Retinal pigment epithelial cell (primary cell): ENCODE data around the gene CFAP57.

ENCODE experiments used
- DNase-seq: peaks from one replicate; pipeline ENCODE4 v3.0.0-alpha.2; 2010; ENCODE audit warnings: low read depth
- H3K4me3 ChIP-seq: 2 replicates; pipeline ENCODE4 v1.5.1; 2011; ENCODE audit warnings: mild to moderate bottlenecking, low read length, control low read depth, moderate library complexity
- TF ChIP-seq, protein P1 (sequence below): conservative IDR thresholded peaks from 2 replicates; pipeline ENCODE4 v1.5.1; 2011; ENCODE audit warnings: low read depth, low read length, control low read depth, inconsistent platforms

CFAP57 gene

DNA sequence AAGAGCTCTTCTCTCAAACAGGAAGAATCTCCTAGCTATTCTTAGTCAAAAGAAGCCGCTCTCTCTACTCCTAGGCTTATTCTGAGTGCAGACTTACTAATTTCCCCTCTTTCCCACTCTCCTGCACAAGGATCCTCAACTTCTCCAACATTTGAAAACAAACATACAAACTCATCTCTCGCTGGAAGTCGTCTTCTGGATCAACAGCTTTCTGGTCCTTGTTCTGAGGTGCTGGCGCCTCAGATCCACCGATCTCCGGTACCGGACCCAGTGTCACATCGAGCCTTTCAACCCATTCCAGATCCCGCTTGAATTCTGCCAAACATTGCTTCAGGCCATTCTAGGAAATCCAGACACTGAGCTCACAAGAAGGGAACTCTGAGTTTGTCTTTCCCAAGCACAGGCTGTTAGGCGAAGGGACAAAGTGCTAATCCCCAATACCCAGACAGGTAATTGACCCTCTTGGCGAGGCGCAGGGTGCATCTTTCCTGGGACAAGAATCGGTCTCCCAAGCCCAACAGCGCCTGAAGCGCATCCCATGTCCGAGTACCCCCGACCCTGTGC is 736 bp upstream of the CFAP57 start:
- no peak for DNase-seq

DNA sequence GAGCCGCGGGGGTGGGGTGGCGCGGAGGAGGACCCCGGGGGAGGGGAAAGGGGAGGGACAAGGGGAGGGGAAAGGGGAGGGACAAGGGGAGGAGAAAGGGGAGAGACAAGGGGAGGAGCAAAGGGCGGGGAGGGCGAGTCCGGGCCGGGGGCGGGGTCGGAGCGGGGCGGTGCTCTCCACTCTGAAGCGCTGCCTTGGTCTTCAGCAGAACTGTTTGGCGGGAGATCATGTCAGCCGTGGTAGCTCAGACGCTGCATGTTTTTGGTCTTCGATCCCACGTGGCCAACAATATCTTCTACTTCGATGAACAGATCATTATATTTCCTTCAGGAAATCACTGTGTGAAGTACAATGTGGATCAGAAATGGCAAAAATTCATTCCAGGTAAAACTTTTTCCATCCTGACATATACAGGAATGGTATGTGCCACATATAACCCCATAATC is 420 bp downstream of the CFAP57 start:
- peak; percentile 35 for DNase-seq
- TF ChIP-seq, protein P1, sequence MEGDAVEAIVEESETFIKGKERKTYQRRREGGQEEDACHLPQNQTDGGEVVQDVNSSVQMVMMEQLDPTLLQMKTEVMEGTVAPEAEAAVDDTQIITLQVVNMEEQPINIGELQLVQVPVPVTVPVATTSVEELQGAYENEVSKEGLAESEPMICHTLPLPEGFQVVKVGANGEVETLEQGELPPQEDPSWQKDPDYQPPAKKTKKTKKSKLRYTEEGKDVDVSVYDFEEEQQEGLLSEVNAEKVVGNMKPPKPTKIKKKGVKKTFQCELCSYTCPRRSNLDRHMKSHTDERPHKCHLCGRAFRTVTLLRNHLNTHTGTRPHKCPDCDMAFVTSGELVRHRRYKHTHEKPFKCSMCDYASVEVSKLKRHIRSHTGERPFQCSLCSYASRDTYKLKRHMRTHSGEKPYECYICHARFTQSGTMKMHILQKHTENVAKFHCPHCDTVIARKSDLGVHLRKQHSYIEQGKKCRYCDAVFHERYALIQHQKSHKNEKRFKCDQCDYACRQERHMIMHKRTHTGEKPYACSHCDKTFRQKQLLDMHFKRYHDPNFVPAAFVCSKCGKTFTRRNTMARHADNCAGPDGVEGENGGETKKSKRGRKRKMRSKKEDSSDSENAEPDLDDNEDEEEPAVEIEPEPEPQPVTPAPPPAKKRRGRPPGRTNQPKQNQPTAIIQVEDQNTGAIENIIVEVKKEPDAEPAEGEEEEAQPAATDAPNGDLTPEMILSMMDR: no peak
- H3K4me3 ChIP-seq: peak overlapping the region; percentile 95

More for the DNA sequence above, 736 bp upstream of the CFAP57 start:
- peak overlapping the region; percentile 95 for H3K4me3 ChIP-seq
- TF ChIP-seq, protein P1: no peak

DNA sequence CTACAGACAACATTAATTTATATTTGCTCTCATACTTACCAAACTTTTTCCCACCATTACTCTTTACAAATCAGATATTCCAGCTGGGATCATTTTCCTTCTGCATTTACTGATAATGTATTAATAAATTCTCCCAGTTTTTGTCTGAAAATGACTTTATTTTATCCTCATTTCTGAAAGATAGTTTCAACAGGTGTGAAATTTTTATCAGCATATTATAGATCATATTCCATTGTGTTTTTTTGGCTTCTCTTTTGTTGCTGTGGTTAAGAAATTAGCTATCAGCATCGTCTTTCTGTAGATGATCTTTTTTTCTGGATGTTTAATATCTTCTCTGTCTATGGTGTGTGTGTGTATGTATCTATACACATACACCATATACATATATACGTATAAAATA is 2.7 kb downstream of the CFAP57 start:
- no peak for DNase-seq

DNA sequence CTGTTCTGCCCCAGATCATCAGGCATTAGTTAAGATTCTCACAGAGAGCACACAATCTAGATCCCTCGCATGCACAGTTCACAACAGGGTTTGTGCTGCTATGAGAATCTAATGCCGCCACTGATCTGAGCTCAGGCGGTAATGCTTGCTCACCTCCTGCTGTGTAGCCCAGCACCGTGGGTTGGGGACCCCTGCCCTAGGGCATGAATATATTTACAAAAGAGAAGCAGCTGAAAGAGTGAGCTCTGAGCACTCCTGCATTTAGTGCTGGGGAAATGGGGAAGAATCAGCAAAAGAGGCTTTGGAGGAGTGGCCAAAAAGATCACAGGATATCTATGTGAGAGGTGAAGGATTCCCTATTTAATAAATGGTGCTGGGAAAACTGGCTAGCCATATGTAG is 5.6 kb downstream of the CFAP57 start:
- DNase-seq: no peak
- TF ChIP-seq, protein P1: no peak
- H3K4me3 ChIP-seq: no peak overlapping the region

More for the DNA sequence above, 2.7 kb downstream of the CFAP57 start:
- H3K4me3 ChIP-seq: no peak overlapping the region
- TF ChIP-seq, protein P1: no peak

DNA sequence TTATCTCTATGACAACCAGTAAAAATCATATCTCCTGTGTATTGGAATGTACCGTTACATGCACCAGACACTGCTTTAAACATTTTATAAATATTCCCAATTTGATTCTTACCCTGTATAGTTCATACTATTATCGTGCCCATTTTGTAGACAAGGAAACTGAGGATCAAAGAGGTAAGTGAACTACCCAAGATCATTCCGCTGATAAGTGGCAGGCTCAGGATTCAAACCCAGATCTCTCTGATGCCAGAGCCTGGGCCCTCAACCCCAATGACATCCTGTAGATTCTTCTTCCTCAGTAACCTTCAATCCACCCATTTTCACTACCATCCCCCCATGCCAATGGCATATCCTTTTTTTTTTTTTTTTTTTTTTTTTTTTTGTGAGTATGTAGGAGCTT is 12.3 kb downstream of the CFAP57 start:
- no peak for DNase-seq
- no peak overlapping the region for H3K4me3 ChIP-seq
- TF ChIP-seq, protein P1: no peak

DNA sequence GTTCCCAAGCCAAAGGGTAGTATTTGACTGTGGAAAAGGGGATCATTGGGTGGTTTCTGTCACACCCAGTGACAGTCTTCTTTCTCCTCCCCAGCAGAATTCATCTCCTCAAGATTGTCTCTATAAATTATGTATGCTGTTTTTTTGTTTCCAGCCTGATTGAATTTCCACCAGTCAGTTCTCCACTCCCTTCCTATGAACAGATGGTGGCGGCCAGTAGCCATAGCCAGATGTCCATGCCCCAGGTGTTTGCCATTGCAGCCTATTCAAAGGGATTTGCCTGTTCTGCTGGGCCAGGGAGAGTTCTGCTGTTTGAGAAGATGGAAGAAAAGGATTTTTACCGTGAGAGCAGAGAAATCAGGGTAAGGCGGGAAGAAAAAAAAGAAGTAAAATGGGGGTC is 12.9 kb downstream of the CFAP57 start:
- H3K4me3 ChIP-seq: no peak overlapping the region
- DNase-seq: no peak

DNA sequence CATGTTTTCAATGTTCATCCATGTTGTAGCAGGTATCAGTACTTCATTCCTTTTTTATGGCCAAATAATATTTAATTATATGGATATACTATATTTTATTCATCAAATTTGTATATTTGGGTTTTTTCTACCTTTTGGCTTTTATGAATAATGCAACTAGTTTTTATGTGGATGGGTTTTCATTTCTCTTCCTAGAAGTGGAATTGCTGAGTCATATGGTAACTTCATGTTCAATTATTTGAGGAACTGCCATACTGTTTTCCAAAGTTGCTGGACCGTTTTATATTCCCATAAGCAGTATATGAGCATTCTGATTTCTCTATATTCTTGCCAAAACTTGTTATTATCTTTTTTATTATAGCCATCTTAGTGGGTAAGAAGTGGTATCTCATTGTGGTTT is 16.0 kb downstream of the CFAP57 start:
- DNase-seq: no peak
- TF ChIP-seq, protein P1: no peak
- H3K4me3 ChIP-seq: no peak overlapping the region

More for the DNA sequence above, 12.9 kb downstream of the CFAP57 start:
- TF ChIP-seq, protein P1: no peak
